8988T (cell line): Measurements from ENCODE around the gene COX19.
"Not testable (repeated sequence)": the region's sequence is repeated elsewhere in the genome, so short reads cannot be mapped to it uniquely, and the experiment has no call there.

Experiments
- DNase-seq: peaks from one replicate; pipeline ENCODE4 v3.0.0; 2011

COX19 gene

DNA sequence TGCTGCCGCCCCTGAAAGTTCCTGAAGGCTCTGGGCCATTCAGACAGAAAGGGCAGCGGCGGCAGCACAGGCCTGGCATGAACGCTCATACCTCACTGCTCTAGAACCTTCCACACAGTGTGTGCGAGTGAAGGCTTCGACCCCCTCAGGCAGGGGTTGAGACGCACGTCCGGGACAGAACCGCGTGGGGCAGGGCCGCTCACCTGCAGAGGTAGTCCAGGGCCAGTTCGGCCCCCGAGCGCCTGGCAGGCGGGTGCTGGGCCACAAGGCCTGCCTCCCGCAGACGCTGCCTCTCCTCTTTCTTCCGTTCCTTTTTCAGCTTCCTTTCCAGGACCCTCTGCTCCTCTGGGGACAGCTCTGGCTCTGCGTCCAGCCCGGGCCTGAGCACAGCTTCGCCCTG, 34.4 kb upstream of the COX19 start:
- no peak for DNase-seq

GRCh38 chr7:1008733-1009363, 33.5 kb upstream of the COX19 start:
- DNase-seq = no peak

- DNase-seq = no peak
Observed at GRCh38 chr7:1007901-1008300, 32.6 kb upstream of the COX19 start.

GRCh38 chr7:1005303-1005702, 30.0 kb upstream of the COX19 start:
- DNase-seq = no peak

DNA sequence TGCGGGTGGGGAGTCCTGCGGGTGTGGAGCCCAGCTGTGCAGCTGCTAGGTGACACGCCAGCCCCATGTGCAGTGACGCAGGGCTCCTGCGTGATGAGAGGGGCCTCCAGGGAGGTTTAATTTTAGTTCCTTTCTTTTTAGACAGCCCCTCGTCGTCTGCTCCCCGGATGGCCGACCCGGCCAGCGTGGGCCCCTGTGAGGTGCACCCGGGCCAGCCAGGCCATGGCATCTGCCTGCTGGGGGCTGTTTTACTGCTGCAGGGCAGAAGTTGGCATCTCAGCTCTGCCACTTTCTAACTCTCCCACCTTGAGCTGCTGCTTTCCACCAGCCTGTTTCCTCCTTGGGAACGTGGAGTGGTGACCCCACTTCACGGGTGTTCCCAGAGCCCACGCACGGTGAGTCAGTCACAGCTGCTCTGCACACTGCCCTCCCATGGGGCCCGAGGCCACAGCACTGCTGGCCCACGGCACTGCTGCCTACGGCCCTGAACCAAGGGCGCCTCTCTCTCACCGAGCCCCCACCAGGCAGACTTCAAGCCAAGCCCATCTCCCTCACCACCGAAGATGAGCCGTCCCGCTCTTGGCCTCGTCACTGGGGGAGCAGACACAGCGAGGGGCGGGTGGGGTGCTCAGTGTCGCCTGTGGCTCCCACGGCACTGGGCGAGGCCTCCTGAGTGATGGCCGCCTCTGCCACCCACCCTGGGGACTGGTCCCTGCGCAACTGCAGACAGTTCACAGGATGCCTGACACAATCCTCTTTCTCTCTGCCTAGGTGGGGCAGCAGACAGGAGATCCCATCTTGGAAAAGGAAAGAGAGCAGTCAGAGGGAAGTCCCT, 28.9 kb upstream of the COX19 start:
- no peak for DNase-seq

- not testable (repeated sequence) for DNase-seq
Observed at GRCh38 chr7:1002445-1002844, 27.1 kb upstream of the COX19 start.

DNA sequence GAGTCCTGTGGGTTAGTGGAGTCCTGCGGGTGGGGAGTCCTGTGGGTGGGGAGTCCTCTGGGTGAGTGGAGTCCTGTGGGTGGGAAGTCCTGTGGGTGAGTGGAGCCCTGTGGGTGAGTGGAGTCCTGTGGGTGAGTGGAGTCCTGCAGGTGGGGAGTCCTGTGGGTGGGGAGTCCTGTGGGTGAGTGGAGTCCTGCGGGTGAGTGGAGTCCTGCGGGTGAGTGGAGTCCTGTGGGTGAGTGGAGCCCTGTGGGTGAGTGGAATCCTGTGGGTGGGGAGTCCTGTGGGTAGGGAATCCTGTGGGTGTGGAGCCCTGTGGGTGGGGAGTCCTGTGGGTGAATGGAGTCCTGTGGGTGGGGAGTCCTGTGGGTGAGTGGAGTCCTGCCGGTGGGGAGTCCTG, 26.7 kb upstream of the COX19 start:
- not testable (repeated sequence) for DNase-seq

DNA sequence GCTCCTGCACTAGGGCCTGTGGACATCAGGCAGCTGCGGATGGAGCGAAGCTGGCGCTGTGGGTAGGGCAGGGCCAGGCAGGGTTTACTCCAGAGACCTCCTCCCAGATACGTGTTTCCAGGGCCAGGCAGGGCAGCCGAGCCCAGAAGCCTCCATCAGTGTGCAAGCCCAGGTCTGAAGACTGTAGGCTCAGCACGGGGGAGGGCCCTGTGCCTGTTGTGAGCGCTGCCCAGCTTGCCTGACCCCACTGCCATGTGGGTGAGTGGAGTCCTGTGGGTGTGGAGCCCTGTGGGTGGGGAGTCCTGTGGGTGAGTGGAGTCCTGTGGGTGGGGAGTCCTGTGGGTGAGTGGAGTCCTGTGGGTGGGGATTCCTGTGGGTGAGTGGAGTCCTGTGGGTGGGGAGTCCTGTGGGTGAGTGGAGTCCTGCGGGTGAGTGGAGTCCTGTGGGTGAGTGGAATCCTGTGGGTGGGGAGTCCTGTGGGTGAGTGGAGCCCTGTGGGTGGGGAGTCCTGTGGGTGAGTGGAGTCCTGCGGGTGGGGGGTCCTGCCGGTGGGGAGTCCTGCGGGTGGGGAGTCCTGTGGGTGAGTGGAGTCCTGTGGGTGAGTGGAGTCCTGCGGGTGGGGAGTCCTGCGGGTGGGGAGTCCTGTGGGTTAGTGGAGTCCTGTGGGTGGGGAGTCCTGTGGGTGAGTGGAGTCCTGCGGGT, 25.9 kb upstream of the COX19 start:
- DNase-seq = not testable (repeated sequence)

DNA sequence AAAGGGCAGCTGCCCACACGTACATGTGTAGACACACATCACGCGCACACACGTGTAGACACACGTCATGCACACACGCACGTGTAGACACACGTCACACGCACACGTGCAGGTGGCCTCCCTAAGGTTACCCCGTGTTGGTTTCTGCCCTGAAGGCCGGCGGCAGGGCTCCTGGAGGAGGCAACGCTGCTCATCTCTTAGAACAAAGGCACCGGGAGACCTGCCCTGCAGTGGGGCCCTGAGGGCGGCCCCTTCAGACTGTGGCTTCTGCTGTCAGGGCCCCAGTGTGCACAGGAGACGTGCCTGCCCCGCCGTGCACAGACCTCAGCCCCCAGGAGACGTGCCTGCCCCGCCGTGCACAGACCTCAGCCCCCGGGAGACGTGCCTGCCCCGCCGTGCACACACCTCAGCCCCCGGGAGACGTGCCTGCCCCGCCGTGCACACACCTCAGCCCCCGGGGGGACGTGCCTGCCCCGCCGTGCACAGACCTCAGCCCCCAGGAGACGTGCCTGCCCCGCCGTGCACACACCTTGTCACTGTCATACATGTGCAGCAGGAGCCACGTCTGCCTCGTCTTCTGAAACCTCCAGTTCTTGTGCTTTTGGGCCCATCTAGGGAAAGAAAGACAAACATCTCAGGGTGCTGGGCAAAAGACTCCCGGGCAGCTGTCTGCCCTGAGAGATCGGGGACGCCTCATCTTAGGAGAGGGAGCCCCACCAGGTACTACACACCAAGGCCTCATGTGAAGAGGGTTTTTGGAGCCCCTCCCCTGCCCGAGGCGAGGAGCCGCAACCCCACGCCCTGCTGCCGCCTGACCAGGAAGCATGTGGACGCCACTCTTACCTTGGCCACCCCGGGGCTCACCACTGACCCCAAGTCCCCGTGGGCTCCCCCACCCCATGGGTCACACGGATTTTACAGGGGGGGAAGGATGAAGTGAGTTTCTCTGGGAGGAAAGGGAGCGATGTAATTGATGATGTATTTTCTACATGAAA, 24.9 kb upstream of the COX19 start:
- DNase-seq = no peak

GRCh38 chr7:999149-999879, 24.0 kb upstream of the COX19 start:
- DNase-seq = no peak

GRCh38 chr7:997404-998395, 22.4 kb upstream of the COX19 start:
- DNase-seq = no peak

DNA sequence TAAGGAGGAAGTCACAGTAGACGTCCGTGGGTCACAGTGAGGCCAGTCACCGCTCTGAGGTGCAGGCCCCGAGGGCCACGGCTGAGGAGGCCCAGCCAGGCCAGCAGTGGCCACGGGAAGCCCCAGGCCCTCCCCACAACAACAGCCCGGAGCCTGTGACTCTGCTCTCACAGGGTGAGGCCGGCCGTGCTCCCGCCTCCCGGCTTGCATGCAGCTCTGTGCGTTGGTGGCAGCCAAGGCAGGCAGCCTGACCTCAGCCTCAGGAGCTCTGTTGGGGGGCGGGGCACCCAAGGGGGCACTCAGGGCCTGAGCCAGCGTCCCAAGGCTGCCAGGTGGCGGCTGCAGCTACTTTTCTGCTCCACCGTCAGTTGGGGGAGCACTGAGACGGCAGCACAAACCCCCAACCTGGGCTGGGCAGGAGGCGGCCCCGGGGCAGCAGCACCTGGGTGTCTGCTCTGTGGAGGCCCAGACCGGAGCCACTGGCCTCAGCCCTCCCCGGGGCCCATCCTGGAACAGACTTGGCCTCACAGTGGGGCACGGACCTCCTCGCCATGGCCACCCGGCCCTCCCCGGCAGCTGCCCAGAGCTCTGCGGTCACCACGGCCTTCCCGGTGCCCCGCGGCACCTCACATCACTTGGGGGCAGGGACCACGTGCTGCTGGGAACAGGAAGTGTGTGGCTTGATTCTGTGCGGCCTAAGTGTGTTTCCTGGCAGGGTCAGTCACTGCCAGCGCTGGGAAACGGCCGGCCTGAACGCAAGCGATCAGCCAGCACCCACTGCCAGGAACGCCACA, 20.9 kb upstream of the COX19 start:
- DNase-seq = no peak

- no peak for DNase-seq
Observed at GRCh38 chr7:995571-995970, 20.2 kb upstream of the COX19 start.

- DNase-seq = no peak
Observed at GRCh38 chr7:994592-995308, 19.4 kb upstream of the COX19 start.

DNA sequence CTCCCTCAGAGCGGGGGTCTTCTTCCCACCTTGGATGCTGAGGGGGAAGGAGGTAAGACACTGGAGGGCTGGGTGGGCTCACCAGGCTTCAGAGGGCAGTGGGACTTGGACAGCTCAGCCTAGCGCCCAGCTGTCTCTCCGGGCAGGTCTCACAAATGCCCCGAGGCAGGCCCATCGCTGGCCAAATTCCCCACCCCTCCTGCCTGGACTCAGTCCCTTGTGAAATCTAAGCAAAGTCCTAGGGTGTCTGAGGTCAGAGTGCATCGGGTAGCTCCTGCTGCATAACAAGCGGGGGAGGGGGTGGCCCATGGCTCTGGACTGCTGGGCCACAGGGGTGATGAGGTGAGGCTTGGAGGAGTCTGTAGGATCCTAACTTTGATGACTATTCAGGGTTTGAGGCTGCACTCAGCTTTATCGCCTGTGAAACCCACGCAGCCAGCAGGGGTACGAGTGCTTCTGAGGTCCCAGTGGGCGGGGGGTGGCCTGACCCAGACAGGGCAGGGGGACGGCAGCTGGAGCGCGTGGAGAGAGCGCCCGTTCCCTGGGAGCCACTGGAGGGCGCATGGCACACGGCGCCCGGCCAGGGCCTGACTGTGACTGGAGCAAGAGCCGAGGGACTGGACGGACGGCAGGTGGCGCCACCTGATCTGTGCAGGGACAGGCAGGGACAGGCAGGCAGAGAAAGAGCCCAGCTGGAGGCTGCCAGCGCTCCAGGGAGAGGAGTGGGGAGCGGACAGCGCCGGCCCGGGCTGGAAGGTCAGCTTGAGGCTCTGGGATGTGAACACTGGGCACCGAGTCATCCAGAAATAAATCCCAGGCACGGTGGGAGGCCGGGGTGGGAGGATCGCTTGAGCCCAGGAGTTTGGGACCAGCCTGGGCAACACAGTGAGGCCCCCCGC, 17.6 kb upstream of the COX19 start:
- DNase-seq = peak; percentile 73

DNA sequence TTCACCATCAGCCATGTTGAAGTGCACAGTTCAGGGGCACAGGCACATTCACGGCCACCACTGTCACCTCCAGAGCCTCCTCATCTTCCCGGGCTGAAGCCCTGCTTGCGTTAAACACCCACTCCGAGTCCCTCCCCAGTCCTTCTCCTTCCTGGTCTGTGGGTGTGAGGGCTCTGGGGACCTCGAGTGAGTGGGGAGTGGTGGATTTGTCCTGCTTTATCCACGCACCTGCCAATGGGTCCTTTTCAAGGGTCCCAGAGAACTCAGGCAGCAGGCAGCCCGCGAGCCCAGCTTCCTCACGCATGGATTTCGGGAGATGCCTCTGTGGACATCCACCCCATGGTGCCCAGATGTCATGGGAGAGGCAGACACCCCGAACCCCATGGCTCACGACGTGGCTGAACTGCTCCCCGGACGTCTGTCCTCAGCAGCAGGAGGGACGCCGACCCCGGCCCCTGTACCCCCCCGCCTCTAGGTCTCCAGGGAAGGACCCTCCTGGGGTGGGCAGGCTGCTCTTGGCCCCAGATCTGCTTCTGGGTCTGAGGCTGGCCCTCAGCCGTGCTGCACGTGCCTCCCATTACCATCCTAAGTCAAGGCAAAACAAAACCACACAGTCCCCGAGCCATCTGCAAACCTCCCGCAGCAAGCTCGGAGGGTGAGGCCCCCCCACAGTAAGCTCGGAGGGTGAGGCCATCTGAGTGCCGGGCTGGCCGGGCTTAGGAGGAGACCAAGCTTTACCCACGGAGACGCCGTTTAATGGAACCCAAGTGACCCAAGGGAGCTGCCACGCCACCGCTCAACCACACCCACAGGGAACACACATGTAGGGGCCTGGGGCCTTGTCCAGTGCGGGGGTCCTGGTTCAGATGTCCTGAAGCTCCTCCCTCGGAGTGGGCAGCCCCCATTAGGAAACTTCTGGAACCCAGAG, 16.6 kb upstream of the COX19 start:
- DNase-seq = no peak
